Kidney (tissue), 14 donors: ENCODE data around the gene REEP1. TPM values are rescaled to one million over a fixed set of nuclear protein-coding genes. Genes with fewer than 3 reads are reported as not detected.

ENCODE experiments used
- DNase-seq, 5 donors: peaks; one replicate each; pipeline ENCODE4 v3.0.0-alpha.2; 2013 to 2020
- FAIRE-seq: peaks from 2 replicates; lab custom pipeline; 2012; peaks lifted over from hg19 to GRCh38; lab: Jason Lieb, UNC
- H3K27ac ChIP-seq, 2 donors: one replicate each; pipeline ENCODE4 v1.7.0; 2013; ENCODE audit warnings: low read depth in 2 of 2, low read length in 2 of 2, inconsistent platforms in 1 of 2
- H3K27me3 ChIP-seq: one replicate; pipeline ENCODE4 v1.7.1; 2013; ENCODE audit warnings: low read length, inconsistent platforms; ENCODE audit not compliant: control insufficient read depth, insufficient read depth
- H3K36me3 ChIP-seq, 3 donors: one replicate each; pipeline versions ENCODE4 v1.7.0 to v1.7.1; 2013; ENCODE audit warnings: low read length in 3 of 3, control low read depth in 1 of 3, inconsistent platforms in 1 of 3; ENCODE audit not compliant: insufficient read depth in 3 of 3, control insufficient read depth in 2 of 3
- H3K4me1 ChIP-seq, 3 donors: one replicate each; pipeline versions ENCODE4 v1.7.0 to v1.7.1; 2013; ENCODE audit warnings: low read length in 3 of 3, inconsistent platforms in 1 of 3, low read depth in 1 of 3; ENCODE audit not compliant: control insufficient read depth in 2 of 3, insufficient read depth in 2 of 3
- H3K4me3 ChIP-seq, 3 donors: one replicate each; pipeline versions ENCODE4 v1.7.0 to v1.8.1; 2013; ENCODE audit warnings: low read length in 3 of 3, control low read depth in 1 of 3, inconsistent platforms in 1 of 3
- H3K9ac ChIP-seq, 3 donors: one replicate each; pipeline versions ENCODE4 v1.7.0 to v1.7.1; 2013; ENCODE audit warnings: low read length in 3 of 3, control low read depth in 1 of 3, inconsistent platforms in 1 of 3
- H3K9me3 ChIP-seq, 3 donors: one replicate each; pipeline versions ENCODE4 v1.7.0 to v1.7.1; 2013; ENCODE audit warnings: low read length in 3 of 3, control low read depth in 1 of 3, inconsistent platforms in 1 of 3; ENCODE audit not compliant: control insufficient read depth in 2 of 3, insufficient read depth in 1 of 3
- CTCF ChIP-seq: IDR thresholded peaks from 3 replicates; pipeline ENCODE4 v1.5.1; 2012; ENCODE audit warnings: mild to moderate bottlenecking, moderate library complexity, borderline replicate concordance; ENCODE audit not compliant: insufficient read depth; ENCODE audit errors: extremely low read depth
- intact Hi-C: fragments of 100-400 bp; cut with DNase I; formaldehyde crosslinking; loops from one replicate; pipeline ENCODE4 v1.11.1; 2022
- polyA plus RNA-seq: library from polyadenylated mRNA; stranded (reverse); fragments of 350-450 nt; fragmentation: Illumina TruSeq; extraction: RNeasy Lipid Tissue Mini Kit (QIAGEN cat#74804); gene quantifications from one replicate; pipeline ENCODE4 v1.2.3, GENCODE V29; 2014; ENCODE audit warnings: low read depth, low replicate concordance; ENCODE audit not compliant: insufficient read depth
- total RNA-seq: library from RNA; stranded (reverse); fragmentation: NEBNext Ultra II Directional; extraction: Animal tissue kit (Norgen Biotek cat#: 25700); gene quantifications from one replicate; pipeline ENCODE4 v1.2.1, GENCODE V29; 2021
- donor health status: control.
- donor health status: control.
- donor health status: control.
- donor health status: control.
- donor health status: control.
- donor health status: DM: yes; HTN: yes; CAD: no.
- donor health status: Normal renal cell carcinoma (clear cell type).

The REEP1 gene
- total and polyA plus RNA-seq, 2 donors from 2014 or later: 3.3 to 4.3 TPM

- no peaks in the 10 kb centered on the region for H3K27me3 ChIP-seq
- TF ChIP-seq CTCF: no peak
- H3K36me3 ChIP-seq: no peaks in the 10 kb centered on the region
- H3K27ac ChIP-seq: no peak overlapping the region
- H3K9me3 ChIP-seq: no peaks in the 10 kb centered on the region
- FAIRE-seq (no peak), DNase-seq (no peak)
- intact Hi-C loops: loop anchor here (10.0 kb wide), 1 partner anchor 137 kb away; no protein-coding TSS in a partner anchor
- H3K4me1 ChIP-seq: no peaks in the 10 kb centered on the region
- H3K4me3 ChIP-seq: no peak overlapping the region
- H3K9ac ChIP-seq: no peak overlapping the region
These were observed 109.7 kb downstream of the REEP1 start for GRCh38 chr2:86227685-86228084.

GRCh38 chr2:86226636-86227520 is 110.5 kb downstream of the REEP1 start:
- no peak for TF ChIP-seq CTCF
- Histone ChIP-seq H3K9ac (no peak overlapping the region), H3K4me1 (no peaks in the 10 kb centered on the region), H3K27me3 (no peaks in the 10 kb centered on the region), H3K27ac (no peak overlapping the region), H3K4me3 (no peak overlapping the region), H3K36me3 (no peaks in the 10 kb centered on the region), H3K9me3 (no peaks in the 10 kb centered on the region)
- DNase-seq: no peak
- intact Hi-C loops: loop anchor here (10.0 kb wide), 1 partner anchor 138 kb away; no protein-coding TSS in a partner anchor
- no peak for FAIRE-seq

GRCh38 chr2:86226070-86226469 is 111.4 kb downstream of the REEP1 start:
- H3K9ac ChIP-seq: no peak overlapping the region
- H3K27me3 ChIP-seq: no peaks in the 10 kb centered on the region
- intact Hi-C loops: loop anchor here (10.0 kb wide), 1 partner anchor 139 kb away; no protein-coding TSS in a partner anchor
- H3K4me3 ChIP-seq: no peak overlapping the region
- H3K9me3 ChIP-seq: no peaks in the 10 kb centered on the region
- H3K27ac ChIP-seq: no peak overlapping the region
- FAIRE-seq: no peak
- TF ChIP-seq CTCF: no peak
- no peaks in the 10 kb centered on the region for H3K4me1 ChIP-seq
- no peaks in the 10 kb centered on the region for H3K36me3 ChIP-seq
- no peak for DNase-seq
